Naive B cell (primary cell): ENCODE data around the gene DUSP18. TPM values are rescaled to one million over a fixed set of nuclear protein-coding genes. Genes with fewer than 3 reads are reported as not detected.
"Not testable (repeated sequence)": the region's sequence is repeated elsewhere in the genome, so short reads cannot be mapped to it uniquely, and the experiment has no call there.

Experiments used
- ATAC-seq, 2 donors: fragments of 150-1000 bp; cut with Tn5 transposase; 2 replicates each; pipeline ENCODE4 v1.10.0; 2021; ENCODE audit warnings: low read depth in 2 of 2, mild to moderate bottlenecking in 2 of 2, moderate library complexity in 2 of 2
- DNase-seq: peaks from one replicate; pipeline ENCODE4 v3.0.0; 2022
- H3K27ac Mint-ChIP-seq, 6 donors: one replicate each; pipeline ENCODE4 v1.8.0; 2020 to 2022; ENCODE audit warnings: mild to moderate bottlenecking in 6 of 6, mixed read lengths in 6 of 6, moderate library complexity in 5 of 6, inconsistent platforms in 2 of 6
- H3K27me3 Mint-ChIP-seq, 3 donors: one replicate each; pipeline ENCODE4 v1.8.0; 2021 to 2022; ENCODE audit warnings: mixed read lengths in 3 of 3, mild to moderate bottlenecking in 1 of 3
- H3K36me3 Mint-ChIP-seq, 2 donors: one replicate each; pipeline ENCODE4 v1.8.0; 2020 to 2022; ENCODE audit warnings: mixed read lengths in 2 of 2, inconsistent platforms in 1 of 2, mild to moderate bottlenecking in 1 of 2
- H3K4me1 Mint-ChIP-seq, 3 donors: one replicate each; pipeline ENCODE4 v1.8.0; 2020 to 2022; ENCODE audit warnings: mixed read lengths in 3 of 3, inconsistent platforms in 1 of 3, mild to moderate bottlenecking in 1 of 3, moderate library complexity in 1 of 3
- H3K4me3 Mint-ChIP-seq, 8 donors: one replicate each; pipeline ENCODE4 v1.8.0; 2020 to 2022; ENCODE audit warnings: mild to moderate bottlenecking in 8 of 8, mixed read lengths in 8 of 8, moderate library complexity in 8 of 8, inconsistent platforms in 2 of 8
- H3K9me3 Mint-ChIP-seq, 7 donors: one replicate each; pipeline ENCODE4 v1.8.0; 2020 to 2022; ENCODE audit warnings: mixed read lengths in 7 of 7, mild to moderate bottlenecking in 5 of 7, inconsistent platforms in 2 of 7, moderate library complexity in 1 of 7
- polyA plus RNA-seq, 6 donors: library from polyadenylated mRNA; unstranded; fragments of 300-500 nt; fragmentation: Illumina TruSeq; gene quantifications; one replicate each; pipeline ENCODE4 v1.2.3, GENCODE V29; 2021; ENCODE audit warnings: low read depth in 6 of 6

The DUSP18 gene
- polyA plus RNA-seq, 6 donors from 2014 or later: 9.0 to 18.1 (median 12.3) TPM

DNA sequence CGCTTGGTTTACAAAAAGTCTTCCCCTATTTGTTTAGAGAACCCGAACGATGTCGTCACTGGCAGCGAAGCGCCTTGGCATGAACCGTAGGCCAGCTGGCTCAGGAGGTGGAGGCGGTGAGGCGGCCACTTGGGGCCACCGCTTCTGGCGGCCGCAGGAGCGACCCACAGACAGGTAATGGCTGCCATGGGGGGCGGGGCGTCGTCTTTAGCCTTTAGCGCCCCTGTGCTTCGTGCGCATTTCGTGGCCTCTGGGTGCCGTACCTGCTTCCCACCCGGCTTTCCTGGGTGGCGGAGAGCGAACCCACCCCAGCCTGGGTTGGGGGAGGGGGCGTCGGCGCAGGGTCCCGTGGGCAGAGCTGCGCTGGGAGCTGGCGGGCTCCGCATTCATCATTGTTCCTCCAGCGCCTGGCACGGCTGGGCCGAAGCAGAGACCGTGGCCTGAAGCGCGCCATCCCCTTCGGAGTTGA is 26.5 kb upstream of the DUSP18 start:
- Mint-ChIP-seq H3K36me3 (no peaks in the 10 kb centered on the region), H3K4me1 (peaks cover 9 to 22% (median 12%) of the 10 kb centered on the region in 3 donors), H3K27me3 (peaks cover 35 to 57% (median 38%) of the 10 kb centered on the region in 3 donors), H3K9me3 (no peaks in the 10 kb centered on the region), H3K4me3 (peak overlapping the region; percentile 81 to 94 (median 92)), H3K27ac (peak overlapping the region in 4 of 6 donors; percentile 74 to 95 (median 86))
- ATAC-seq (peak; percentile 73 to 76), DNase-seq (peak; percentile 36)

DNA sequence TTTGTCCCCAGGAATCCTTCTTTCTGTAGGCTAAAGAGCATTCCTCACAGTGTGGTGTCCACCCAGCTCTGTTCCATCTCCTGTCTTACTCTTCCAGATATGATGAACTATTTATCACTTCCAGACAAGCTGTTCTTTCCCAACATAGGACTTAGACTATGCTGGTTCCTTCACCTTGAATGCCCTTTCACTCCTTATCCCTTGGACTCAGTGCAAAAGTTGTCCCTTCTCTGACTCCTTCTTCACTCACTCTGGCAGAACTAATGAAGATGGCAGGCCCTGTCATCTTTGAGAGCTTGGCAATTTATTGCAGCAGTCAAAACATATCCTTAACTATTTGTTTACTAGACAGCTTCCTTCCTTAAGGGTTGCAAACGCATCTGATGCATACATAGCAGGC is 23.5 kb upstream of the DUSP18 start:
- DNase-seq: no peak
- peaks cover 29 to 39% (median 34%) of the 10 kb centered on the region in 3 donors for H3K27me3 Mint-ChIP-seq
- ATAC-seq: no peak
- H3K36me3 Mint-ChIP-seq: no peaks in the 10 kb centered on the region
- H3K4me1 Mint-ChIP-seq: peaks cover 9 to 22% (median 12%) of the 10 kb centered on the region in 3 donors
- no peaks in the 10 kb centered on the region for H3K9me3 Mint-ChIP-seq
- no peak overlapping the region for H3K4me3 Mint-ChIP-seq
- no peak overlapping the region for H3K27ac Mint-ChIP-seq

DNA sequence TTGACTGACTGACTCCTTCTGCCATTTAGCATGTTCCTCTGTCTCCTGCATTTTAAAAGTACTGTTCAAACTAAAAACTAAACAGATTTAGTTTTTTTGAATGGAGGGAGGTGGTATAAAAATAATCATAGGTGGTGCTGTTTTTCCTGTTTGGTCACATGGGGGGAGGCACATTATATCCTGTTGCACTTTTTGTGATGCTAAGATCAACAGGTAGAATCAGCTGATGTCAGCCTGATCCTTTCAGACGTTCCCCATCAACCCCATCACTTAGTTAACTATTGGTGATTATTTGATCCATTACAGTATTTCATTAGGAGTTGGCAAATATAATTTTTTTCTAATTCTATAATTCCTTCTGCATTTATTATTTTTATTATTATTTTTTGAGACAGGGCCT is 21.9 kb upstream of the DUSP18 start:
- H3K27me3 Mint-ChIP-seq: peaks cover 27 to 43% (median 33%) of the 10 kb centered on the region in 3 donors
- H3K36me3 Mint-ChIP-seq: no peaks in the 10 kb centered on the region
- H3K4me3 Mint-ChIP-seq: no peak overlapping the region
- H3K27ac Mint-ChIP-seq: no peak overlapping the region
- DNase-seq: no peak
- no peak for ATAC-seq
- H3K4me1 Mint-ChIP-seq: peaks cover 9 to 13% (median 12%) of the 10 kb centered on the region in 3 donors
- no peaks in the 10 kb centered on the region for H3K9me3 Mint-ChIP-seq

DNA sequence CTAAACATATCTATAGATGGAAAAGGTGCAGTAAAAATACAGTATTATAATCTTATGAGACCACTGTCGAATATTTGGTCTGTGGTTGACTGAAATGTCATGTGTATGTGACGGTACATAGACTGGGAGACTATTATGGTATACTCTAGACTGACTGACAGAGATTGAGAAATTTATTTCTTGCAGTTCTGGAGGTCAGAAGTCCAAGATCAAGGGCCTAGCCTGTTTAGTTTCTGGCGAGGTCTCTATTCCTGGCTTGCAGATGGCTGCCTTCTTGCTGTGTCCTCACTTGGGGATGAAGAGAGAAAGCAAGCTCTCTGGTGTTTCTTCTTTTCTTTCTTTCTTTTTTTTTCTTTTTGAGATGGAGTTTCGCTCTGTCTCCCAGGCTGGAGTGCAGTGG is 19.7 kb upstream of the DUSP18 start:
- Mint-ChIP-seq H3K27me3 (peaks cover 20 to 40% (median 27%) of the 10 kb centered on the region in 3 donors), H3K27ac (no peak overlapping the region), H3K4me3 (no peak overlapping the region), H3K9me3 (no peaks in the 10 kb centered on the region), H3K36me3 (no peaks in the 10 kb centered on the region), H3K4me1 (no peaks in the 10 kb centered on the region)
- ATAC-seq (no peak), DNase-seq (no peak)

DNA sequence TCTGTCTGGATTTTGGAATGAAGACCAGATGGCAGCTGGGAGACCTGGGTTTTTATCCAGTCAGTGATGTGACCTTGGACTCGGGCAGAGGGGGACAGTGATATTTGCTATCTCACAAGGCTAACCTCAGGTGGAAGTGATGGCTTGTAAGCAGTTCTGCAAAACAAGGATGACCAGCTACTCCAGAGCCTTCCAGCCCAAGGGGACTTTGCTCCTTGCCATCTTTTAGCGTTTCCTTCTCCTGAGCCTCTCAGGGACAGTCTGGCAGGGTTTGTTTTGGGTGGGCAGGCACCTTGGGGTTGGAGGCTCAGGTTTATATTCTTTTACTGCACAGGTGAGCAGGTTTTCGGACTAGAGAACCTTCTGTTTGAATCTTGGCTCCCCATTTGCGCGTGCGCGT is 17.5 kb upstream of the DUSP18 start:
- H3K9me3 Mint-ChIP-seq: no peaks in the 10 kb centered on the region
- no peaks in the 10 kb centered on the region for H3K36me3 Mint-ChIP-seq
- H3K4me1 Mint-ChIP-seq: no peaks in the 10 kb centered on the region
- H3K27ac Mint-ChIP-seq: peak overlapping the region in 1 of 6 donors; percentile 44
- DNase-seq: no peak
- H3K4me3 Mint-ChIP-seq: no peak overlapping the region
- ATAC-seq: no peak
- peaks cover 10 to 40% (median 16%) of the 10 kb centered on the region in 3 donors for H3K27me3 Mint-ChIP-seq

DNA sequence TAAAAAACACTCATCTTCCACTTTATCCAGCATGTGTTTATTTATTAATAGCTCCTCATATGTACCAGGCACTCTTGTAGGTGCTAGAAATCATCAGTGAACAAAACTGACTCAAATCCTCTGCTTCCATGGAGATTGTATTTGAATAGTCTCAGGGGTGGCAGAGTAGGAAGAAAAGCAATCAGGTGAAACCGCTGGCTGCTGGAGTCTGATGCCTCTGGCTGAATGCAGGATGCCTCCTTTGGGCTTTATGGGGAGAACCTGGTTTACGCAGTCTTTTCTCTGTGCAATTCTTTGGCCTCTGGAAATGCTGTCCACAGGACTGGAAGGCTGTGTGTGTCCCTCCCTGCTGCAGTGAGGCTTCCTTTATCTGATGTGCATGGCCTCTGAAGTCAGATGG is 14.2 kb upstream of the DUSP18 start:
- Mint-ChIP-seq H3K9me3 (no peaks in the 10 kb centered on the region), H3K27ac (no peak overlapping the region), H3K4me3 (no peak overlapping the region), H3K4me1 (no peaks in the 10 kb centered on the region), H3K36me3 (no peaks in the 10 kb centered on the region), H3K27me3 (peaks cover 25 to 63% (median 43%) of the 10 kb centered on the region in 3 donors)
- no peak for DNase-seq
- no peak for ATAC-seq

DNA sequence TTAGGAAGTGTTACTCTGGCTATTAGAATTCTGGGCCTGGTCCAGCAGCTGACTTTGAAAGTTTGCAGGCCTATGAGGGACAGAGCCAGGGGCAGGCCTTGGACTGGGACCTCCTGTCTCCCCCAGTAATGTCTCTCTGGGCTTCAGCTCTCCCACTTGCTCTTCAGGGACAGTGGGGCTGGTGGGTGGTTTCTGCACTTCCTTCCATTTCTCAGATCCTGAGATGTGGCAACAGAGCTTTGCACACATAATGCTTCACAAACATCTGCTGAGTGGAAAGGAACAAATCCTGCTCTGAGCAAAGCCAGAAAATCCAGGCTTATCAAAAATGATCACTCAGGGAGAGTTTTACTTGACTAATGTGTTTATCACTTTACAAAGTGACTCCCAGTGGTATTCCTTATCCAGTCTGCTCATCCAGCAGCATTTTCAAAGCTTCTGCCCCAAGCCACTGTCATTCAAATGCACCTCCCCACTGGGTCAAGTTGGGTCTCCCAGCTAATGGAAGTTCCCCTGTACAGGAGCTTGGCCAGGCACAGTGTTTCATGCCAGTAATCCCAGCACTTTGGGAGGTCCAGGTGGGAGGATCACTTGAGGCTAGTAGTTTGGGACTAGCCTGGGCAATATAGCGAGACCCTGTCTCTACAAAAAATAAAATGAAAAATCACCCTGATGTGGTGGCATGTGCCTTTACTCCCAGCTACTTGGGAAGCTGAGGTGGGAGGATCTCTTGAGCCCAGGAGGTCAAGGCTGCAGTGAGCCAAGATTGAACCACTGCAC is 13.5 kb upstream of the DUSP18 start:
- H3K4me3 Mint-ChIP-seq: no peak overlapping the region
- H3K27ac Mint-ChIP-seq: no peak overlapping the region
- H3K27me3 Mint-ChIP-seq: peaks cover 29 to 69% (median 49%) of the 10 kb centered on the region in 3 donors

DNA sequence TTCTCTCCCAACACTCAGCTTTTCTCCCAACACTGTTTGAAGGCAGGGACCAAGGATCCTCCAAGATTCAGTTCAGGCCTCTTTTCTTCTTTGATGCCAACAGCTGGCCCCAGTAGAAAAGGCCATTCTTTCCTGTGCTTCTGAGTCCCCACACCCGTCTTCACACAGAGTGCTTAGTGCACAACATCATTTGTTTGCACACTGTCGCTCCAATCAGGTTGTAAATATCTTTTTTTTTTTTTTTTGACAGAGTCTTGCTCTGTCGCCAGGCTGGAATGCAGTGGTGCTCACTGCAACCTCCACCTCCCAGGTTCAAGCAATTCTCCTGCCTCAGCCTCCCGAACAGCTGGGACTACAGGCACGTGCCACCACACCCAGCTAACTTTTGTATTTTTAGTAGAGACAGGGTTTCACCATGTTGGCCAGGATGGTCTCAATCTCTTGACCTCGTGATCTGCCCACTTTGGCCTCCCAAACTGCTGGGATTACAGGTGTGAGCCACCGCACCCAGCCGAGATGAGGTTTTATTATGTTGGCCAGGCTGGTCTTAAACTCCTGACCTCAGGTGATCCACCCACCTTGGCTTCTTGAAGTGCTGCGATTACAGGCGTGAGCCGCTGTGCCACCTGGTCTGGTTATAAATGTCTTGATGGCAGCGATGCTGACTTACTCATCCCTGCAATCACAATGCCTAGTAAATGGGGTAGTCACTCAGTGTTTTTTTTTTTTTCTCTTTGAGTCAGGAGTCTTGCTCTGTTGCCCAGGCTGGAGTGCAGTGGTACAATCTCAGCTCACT is 12.4 kb upstream of the DUSP18 start:
- H3K4me3 Mint-ChIP-seq, H3K27ac Mint-ChIP-seq, DNase-seq, H3K9me3 Mint-ChIP-seq, H3K4me1 Mint-ChIP-seq, ATAC-seq, H3K36me3 Mint-ChIP-seq: not testable (repeated sequence)
- H3K27me3 Mint-ChIP-seq: peaks cover 28 to 69% (median 57%) of the 10 kb centered on the region in 3 donors

More for the DNA sequence above, 13.5 kb upstream of the DUSP18 start:
- ATAC-seq (no peak), DNase-seq (no peak)
- H3K9me3 Mint-ChIP-seq: no peaks in the 10 kb centered on the region
- no peaks in the 10 kb centered on the region for H3K36me3 Mint-ChIP-seq
- no peaks in the 10 kb centered on the region for H3K4me1 Mint-ChIP-seq

DNA sequence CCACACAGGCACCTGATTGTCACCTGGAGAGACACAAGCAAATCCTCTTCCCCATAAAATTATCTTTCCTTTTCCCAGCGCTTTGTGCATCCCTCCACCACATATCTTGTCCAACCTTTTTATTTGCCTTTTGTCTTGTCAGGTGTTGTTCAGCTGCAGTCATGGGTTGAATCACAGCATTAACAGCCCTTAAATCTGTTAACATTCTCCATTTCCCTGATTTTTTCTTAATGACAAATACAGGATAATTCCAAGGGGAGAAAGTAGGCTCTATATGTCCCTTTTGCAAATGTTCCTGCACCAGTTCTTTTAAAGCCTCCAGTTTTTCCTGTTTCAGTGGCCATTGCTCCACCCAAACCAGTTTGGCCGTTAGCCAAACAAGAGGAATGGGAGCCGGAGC is 8.9 kb upstream of the DUSP18 start:
- H3K9me3 Mint-ChIP-seq, DNase-seq, H3K27ac Mint-ChIP-seq, H3K36me3 Mint-ChIP-seq, ATAC-seq, H3K4me3 Mint-ChIP-seq, H3K4me1 Mint-ChIP-seq: not testable (repeated sequence)
- H3K27me3 Mint-ChIP-seq: peaks cover 27 to 57% (median 47%) of the 10 kb centered on the region in 3 donors

DNA sequence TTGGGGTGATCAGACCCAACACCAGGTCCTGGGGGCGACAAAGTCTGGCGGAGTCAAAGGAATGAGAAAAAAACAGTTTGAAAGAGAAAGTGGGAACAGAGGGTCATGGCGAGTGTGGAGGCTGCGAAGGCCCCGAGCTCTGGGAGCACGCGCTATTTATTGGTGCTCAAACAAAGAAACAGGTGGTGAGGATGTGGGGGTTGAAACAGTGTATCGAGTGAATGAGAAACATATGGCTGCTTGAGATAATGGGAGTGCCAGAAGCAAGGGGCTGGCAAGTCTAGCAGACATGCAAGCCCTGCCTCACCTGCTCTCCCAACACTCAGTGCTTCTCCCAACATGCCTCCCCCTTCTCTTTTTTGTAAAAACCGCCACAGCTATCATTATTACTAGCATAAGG is 7.8 kb upstream of the DUSP18 start:
- Mint-ChIP-seq H3K27me3 (peaks cover 30 to 55% (median 47%) of the 10 kb centered on the region in 3 donors), H3K9me3 (no peaks in the 10 kb centered on the region), H3K27ac (no peak overlapping the region), H3K4me3 (no peak overlapping the region), H3K4me1 (no peaks in the 10 kb centered on the region), H3K36me3 (no peaks in the 10 kb centered on the region)
- DNase-seq (no peak), ATAC-seq (no peak)

DNA sequence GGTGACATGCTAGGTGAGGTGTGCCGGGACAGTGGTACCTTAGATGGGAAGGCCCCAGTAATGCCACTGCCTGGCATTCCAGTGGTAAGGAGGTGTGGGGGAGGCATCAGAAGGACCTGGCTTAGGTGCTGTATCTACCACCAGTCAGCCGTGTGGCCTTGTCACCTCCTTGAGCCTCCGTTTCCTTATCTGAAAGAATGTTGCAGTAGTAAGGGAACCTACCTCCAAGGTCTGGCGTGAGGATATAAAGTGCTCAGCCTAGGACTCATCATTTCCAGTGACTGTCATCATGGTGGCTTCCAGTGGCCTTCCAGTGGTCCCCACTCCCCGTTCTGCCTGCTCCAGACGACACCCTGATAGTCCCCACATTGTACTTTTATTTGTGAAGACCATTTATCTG is 6.8 kb upstream of the DUSP18 start:
- no peaks in the 10 kb centered on the region for H3K9me3 Mint-ChIP-seq
- peaks cover 30 to 51% (median 44%) of the 10 kb centered on the region in 3 donors for H3K27me3 Mint-ChIP-seq
- no peak overlapping the region for H3K4me3 Mint-ChIP-seq
- no peaks in the 10 kb centered on the region for H3K4me1 Mint-ChIP-seq
- no peak for ATAC-seq
- no peak overlapping the region for H3K27ac Mint-ChIP-seq
- no peak for DNase-seq
- no peaks in the 10 kb centered on the region for H3K36me3 Mint-ChIP-seq

DNA sequence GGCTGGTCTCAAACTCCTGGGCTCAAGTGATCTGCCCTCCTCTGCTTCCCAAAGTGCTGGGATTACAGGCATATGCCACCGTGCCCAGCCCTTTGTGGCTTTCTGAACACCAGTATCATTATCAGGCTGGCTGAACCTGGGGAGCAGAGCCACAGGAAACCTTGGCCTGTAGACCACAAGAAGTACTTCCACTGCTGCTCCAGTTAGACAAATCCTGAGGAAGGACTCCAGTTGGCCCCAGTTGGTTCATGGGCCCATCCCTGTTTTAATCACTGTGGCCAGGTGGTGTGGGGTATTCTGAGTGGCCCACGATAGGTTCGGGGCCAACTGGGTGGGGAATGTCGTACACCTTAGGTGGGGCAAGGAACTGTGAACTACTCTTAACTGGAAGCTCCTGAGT is 5.5 kb upstream of the DUSP18 start:
- H3K27ac Mint-ChIP-seq: no peak overlapping the region
- H3K4me1 Mint-ChIP-seq: peaks cover 5 to 7% (median 7%) of the 10 kb centered on the region in 3 donors
- no peaks in the 10 kb centered on the region for H3K36me3 Mint-ChIP-seq
- H3K27me3 Mint-ChIP-seq: peaks cover 22 to 42% (median 33%) of the 10 kb centered on the region in 3 donors
- DNase-seq (no peak), ATAC-seq (no peak)
- no peak overlapping the region for H3K4me3 Mint-ChIP-seq
- H3K9me3 Mint-ChIP-seq: no peaks in the 10 kb centered on the region

DNA sequence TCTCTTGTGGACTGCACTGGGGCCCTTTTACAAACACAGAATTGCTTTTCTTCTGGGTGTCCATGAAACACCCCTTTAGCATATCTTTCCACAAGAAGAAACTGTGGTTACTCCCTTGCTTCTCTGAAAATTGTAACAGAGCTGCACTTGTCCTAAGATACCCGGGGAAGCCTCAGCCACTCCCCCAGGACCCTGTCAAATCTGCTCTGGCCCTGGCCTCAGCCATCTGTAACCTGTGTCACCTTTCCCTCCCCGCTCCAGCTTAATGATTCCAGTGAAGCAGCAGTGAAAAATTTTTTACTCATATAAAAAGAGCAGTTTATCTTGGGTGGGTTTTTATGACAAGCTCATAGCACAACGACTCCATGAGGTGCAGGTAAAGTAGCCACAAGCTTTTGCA is 3.4 kb upstream of the DUSP18 start:
- no peak for ATAC-seq
- H3K4me3 Mint-ChIP-seq: peak overlapping the region in 1 of 8 donors; percentile 59
- peaks cover 16 to 26% (median 21%) of the 10 kb centered on the region in 3 donors for H3K4me1 Mint-ChIP-seq
- H3K9me3 Mint-ChIP-seq: no peaks in the 10 kb centered on the region
- H3K27me3 Mint-ChIP-seq: peaks cover 7 to 21% (median 13%) of the 10 kb centered on the region in 3 donors
- DNase-seq: no peak
- peak overlapping the region in 1 of 6 donors; percentile 89 for H3K27ac Mint-ChIP-seq
- H3K36me3 Mint-ChIP-seq: no peaks in the 10 kb centered on the region

DNA sequence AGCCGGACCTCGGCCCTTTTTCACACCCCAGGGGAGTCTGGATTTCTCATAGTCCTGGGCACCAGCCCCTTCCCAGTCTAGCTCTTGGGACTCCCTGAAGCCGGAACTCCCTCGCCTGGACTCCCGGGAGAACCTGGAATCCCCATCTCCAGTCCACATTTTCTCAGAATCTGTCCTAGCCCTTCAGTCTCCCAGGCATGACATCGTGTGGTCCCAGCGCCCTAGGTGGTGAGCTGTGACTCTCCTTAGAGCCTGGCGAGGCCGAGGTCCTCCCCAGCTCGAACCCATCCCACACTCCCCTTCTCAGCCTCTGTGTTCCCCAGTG is 673 bp upstream of the DUSP18 start:
- peaks cover 20 to 31% (median 26%) of the 10 kb centered on the region in 3 donors for H3K4me1 Mint-ChIP-seq
- peak overlapping the region; percentile 88 to 98 (median 96) for H3K4me3 Mint-ChIP-seq
- H3K36me3 Mint-ChIP-seq: peaks cover 2 to 6% of the 10 kb centered on the region in 2 donors
- no peaks in the 10 kb centered on the region for H3K9me3 Mint-ChIP-seq
- DNase-seq (no peak), ATAC-seq (no peak)
- peaks cover 0 to 3% (median 0%) of the 10 kb centered on the region in 3 donors for H3K27me3 Mint-ChIP-seq
- peak overlapping the region in 5 of 6 donors; percentile 20 to 83 (median 73) for H3K27ac Mint-ChIP-seq
